GM18526 (cell line): ENCODE measurements around the gene PRKAB2.
A peak's percentile ranks its signal among the peaks of the same experiment; 100 is the strongest.

Experiments
- POLR2A ChIP-seq: IDR thresholded peaks from 3 replicates; pipeline ENCODE4 v1.6.1; 2011; ENCODE audit not compliant: insufficient read length; ENCODE audit errors: extremely low read depth

Gene PRKAB2

DNA sequence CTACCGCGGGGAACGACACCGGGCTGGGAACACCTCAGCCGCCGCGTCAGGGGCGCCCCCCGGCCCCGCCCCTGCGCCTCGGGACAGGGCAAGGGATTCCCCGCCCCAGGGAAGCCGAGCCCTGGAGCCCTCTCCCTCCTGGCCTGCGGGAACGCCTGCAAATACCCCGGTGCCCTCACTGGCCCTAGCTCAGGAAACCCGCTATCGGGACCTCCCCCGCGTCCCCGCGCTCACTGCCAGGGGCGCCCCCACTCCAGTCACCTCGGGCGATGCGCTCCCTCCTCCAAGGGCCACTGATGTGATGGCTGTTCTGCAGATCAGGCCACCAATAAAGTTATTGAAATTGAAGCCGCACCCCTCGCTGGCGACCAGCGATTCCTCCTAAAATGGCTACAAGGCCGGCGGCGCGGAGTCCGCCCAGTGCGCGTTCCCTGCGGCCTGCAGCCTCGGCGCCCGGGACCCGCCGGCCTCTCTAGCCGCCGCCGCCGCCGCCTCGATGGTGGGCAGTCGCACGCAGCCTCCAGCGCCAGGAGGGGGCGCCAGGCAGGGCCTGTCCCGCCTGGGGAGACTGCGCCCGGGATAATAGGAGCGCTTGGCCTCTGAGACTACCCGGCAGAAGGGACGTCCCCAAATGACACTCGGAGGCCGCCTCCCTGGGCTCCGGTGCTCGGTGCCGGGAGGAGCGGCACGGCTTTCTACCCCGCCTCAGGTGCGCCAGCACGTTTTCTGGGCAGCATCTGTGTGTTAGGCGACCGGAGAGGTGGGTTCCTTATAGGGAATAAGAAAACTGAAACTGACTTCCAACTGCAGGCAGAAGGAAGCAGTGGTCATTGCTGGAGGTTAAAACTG lies at the start of gene PRKAB2:
PRKAB2 (minus strand) TSS at position 303 of the 849 bp plus-strand sequence. CDS start 326 bp downstream, outside the sequence.
- TF ChIP-seq POLR2A = peak; percentile 58

- no peak for TF ChIP-seq POLR2A
These were observed 46.3 kb upstream of the PRKAB2 start for GRCh38 chr1:147218606-147219005.

DNA sequence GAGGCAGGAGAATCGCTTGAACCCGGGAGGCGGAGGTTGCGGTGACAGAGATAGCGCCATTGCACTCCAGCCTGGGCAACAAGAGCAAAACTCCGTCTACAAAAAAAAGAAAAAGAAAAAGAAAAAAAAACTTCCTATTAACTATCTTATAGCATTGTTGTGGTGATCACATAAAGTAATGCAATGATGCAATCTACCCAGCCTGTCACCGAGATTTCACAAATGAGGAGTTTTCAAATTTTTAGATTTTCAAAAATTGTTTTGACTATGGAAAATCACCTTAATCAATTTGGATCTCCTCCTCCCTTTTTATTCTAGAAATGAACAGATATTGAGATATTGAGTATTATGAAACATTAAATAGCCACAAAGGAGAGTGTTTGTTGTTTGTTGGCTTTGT lies 44.9 kb upstream of the PRKAB2 start:
- TF ChIP-seq POLR2A = no peak

GRCh38 chr1:147216124-147216523 lies 43.9 kb upstream of the PRKAB2 start:
- TF ChIP-seq POLR2A = no peak

- no peak for TF ChIP-seq POLR2A
These were observed 43.3 kb upstream of the PRKAB2 start for GRCh38 chr1:147215540-147215916.

GRCh38 chr1:147214842-147215539 lies 42.7 kb upstream of the PRKAB2 start:
- TF ChIP-seq POLR2A = no peak

- TF ChIP-seq POLR2A = no peak
These were observed 42.1 kb upstream of the PRKAB2 start for GRCh38 chr1:147214325-147214724.

- no peak for TF ChIP-seq POLR2A
These were observed 41.0 kb upstream of the PRKAB2 start for GRCh38 chr1:147213271-147213670.

DNA sequence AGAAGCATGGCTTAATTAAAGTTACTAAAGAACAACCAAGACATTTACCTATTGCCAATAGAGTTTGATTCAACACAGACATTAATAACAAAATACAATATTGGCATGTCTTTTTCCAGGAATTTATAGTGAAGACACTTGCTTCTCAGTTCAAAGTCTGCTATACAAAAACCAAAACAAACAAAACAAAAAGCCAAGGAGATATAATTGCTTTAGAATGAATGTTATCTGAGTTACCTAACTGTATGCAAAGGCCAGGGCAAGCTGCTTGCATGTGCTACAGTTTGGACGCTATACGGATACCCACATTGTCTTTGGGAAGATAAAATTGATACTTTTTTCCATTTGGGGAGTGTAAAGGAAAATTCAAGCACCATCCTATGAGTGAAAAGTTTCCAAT lies 39.3 kb upstream of the PRKAB2 start:
- no peak for TF ChIP-seq POLR2A

GRCh38 chr1:147210987-147211386 lies 38.7 kb upstream of the PRKAB2 start:
- TF ChIP-seq POLR2A = no peak

- TF ChIP-seq POLR2A = no peak
These were observed 37.9 kb upstream of the PRKAB2 start for GRCh38 chr1:147209825-147210821.

GRCh38 chr1:147208619-147209018 lies 36.3 kb upstream of the PRKAB2 start:
- no peak for TF ChIP-seq POLR2A

DNA sequence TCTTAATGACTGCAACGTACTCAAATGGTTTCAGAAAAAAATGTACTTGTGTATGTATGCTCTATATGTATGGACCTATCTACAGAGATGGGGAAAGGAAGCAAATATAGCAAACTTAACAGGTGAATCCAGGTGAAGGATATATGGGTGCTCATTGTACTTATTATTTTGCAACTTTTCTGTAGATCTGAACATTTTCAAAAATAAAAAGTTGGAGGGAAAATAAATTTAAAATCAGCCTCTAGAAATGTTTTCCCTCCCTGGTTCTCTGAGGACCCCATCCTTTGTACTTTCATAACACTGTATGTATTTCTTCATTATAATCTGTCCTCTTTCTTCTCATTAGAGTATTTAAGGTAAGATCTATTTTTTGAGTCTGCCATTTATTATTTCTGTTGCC lies 34.9 kb upstream of the PRKAB2 start:
- no peak for TF ChIP-seq POLR2A

GRCh38 chr1:147204080-147204479 lies 31.8 kb upstream of the PRKAB2 start:
- TF ChIP-seq POLR2A = no peak

DNA sequence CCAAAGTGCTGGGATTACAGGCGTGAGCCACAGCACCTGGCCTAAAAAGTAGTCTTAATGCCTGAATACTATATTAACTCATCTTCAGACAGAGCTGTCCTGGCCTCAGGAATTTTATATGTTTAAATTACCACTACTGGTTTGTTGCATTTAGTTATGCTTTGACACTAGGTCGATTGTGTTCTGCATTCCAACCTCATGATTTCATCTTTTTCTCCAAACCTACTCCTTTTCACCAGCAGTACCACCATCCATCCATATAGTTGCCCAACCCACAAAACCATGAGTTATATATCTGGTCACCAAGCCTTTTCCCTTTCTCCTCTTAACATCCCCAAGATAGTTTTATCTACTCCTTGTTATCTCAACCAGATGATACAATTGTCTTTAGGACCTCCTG lies 30.3 kb upstream of the PRKAB2 start:
- no peak for TF ChIP-seq POLR2A
